ENCODE measurements around the gene ARHGAP19. TPM values are rescaled to one million over a fixed set of nuclear protein-coding genes. Genes with fewer than 3 reads are reported as not detected.

Gene ARHGAP19
- polyA plus RNA-seq, 1 donor, result 17.2 TPM

DNA sequence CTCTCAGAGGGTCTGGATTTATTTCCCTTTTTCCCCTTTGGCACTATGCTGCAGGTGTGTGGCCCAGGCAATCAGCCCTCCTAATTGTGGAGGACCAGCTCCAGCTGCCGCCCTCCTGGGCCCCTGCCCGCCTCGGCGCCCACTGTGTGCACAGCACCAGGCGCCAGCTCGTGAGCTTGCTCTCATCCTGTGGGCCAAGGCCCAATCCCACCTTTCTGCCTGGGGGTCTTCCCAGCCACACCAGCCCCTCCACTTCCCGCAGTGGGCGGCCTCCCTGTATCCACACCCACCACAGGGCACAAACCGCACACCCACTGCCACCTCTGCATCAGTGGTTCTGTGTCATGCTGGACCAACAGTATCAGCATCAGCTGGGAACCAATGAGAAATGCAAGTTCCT is 81.2 kb downstream of the ARHGAP19 start:
- no peak overlapping the region for H3K4me3 ChIP-seq (ENCODE audit: low read length)
- no peaks in the 10 kb centered on the region for H3K36me3 ChIP-seq (ENCODE audit: control insufficient read depth, insufficient read depth, low read length)
- no peak for DNase-seq
- WGBS (ENCODE audit: insufficient coverage, low lambda C conversion rate), result no CpG with 5 or more reads among the region's 9 CpGs
- no peaks in the 10 kb centered on the region for H3K4me1 ChIP-seq (ENCODE audit: control insufficient read depth, insufficient read depth, low read length)
- no peak overlapping the region for H3K27ac ChIP-seq (ENCODE audit: low read length)
- H3K27me3 ChIP-seq (ENCODE audit: control insufficient read depth, insufficient read depth, low read length), result peaks cover 9% of the 10 kb centered on the region
- no peaks in the 10 kb centered on the region for H3K9me3 ChIP-seq (ENCODE audit: control insufficient read depth, low read depth, low read length)

- H3K9me3 ChIP-seq (ENCODE audit: control insufficient read depth, low read depth, low read length), result no peaks in the 10 kb centered on the region
- H3K4me3 ChIP-seq (ENCODE audit: low read length), result no peak overlapping the region
- no peaks in the 10 kb centered on the region for H3K4me1 ChIP-seq (ENCODE audit: control insufficient read depth, insufficient read depth, low read length)
- peak; percentile 42 to 54 for DNase-seq
- no CpG with 5 or more reads among the region's 8 CpGs for WGBS (ENCODE audit: insufficient coverage, low lambda C conversion rate)
- no peak overlapping the region for H3K27ac ChIP-seq (ENCODE audit: low read length)
- peaks cover 9% of the 10 kb centered on the region for H3K27me3 ChIP-seq (ENCODE audit: control insufficient read depth, insufficient read depth, low read length)
- no peaks in the 10 kb centered on the region for H3K36me3 ChIP-seq (ENCODE audit: control insufficient read depth, insufficient read depth, low read length)
Observed at GRCh38 chr10:97210543-97210960, 81.9 kb downstream of the ARHGAP19 start.

DNA sequence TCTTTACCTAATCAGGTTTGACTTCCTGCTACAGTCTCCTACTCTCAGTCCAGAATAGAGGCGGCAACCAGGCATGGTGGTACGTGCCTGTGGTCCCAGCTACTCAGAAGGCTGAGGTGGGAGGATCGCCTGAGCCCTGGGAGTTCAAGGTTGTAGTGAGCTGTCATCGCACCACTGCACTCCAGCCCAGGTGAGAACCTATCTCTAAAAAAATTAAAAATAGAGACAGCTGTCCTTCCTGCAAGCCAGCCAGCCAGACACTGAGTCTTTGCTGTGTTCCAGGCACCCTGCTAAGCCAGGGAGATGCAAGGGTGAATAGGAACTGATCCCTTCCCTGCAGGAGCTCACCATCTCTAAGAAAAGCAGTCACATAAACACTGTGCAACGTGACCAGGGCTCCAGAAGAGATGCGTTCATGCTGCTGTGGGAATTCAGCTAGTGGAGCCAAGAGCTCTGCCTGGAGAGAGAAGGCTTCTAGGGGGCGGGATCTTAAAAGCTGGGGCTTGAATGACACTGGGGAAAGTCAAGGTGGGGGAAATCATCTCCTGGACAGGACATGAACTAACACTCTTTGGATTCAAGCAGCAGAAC is 84.6 kb downstream of the ARHGAP19 start:
- no CpG with 5 or more reads among the region's 7 CpGs for WGBS (ENCODE audit: insufficient coverage, low lambda C conversion rate)

DNA sequence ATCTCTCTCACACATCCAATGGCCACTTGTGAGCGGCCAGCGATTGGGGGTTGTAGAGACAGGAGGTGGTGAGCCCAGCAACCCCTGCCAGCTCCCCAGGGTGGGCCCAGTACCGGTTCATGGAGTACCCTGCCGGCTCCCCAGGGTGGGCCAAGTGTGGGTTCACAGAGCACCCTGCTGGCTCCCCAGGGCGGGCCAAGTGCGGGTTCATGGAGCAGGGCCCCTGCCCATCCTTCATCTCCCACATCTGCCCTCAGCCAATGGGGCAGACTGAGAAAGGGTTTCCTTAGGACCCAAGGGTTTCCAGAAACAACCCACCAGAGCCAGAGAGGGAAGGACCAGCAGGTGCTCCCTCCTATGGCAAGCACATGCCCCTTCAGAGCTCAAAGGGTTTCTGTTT is 85.3 kb downstream of the ARHGAP19 start:
- no peak for DNase-seq
- no peaks in the 10 kb centered on the region for H3K36me3 ChIP-seq (ENCODE audit: control insufficient read depth, insufficient read depth, low read length)
- no CpG with 5 or more reads among the region's 6 CpGs for WGBS (ENCODE audit: insufficient coverage, low lambda C conversion rate)
- no peak overlapping the region for H3K4me3 ChIP-seq (ENCODE audit: low read length)
- no peak overlapping the region for H3K27ac ChIP-seq (ENCODE audit: low read length)
- H3K27me3 ChIP-seq (ENCODE audit: control insufficient read depth, insufficient read depth, low read length), result peaks cover 9% of the 10 kb centered on the region
- no peaks in the 10 kb centered on the region for H3K9me3 ChIP-seq (ENCODE audit: control insufficient read depth, low read depth, low read length)
- no peaks in the 10 kb centered on the region for H3K4me1 ChIP-seq (ENCODE audit: control insufficient read depth, insufficient read depth, low read length)

More for the DNA sequence above, 84.6 kb downstream of the ARHGAP19 start:
- Histone ChIP-seq H3K27ac (ENCODE audit: low read length) (no peak overlapping the region), H3K4me1 (ENCODE audit: control insufficient read depth, insufficient read depth, low read length) (no peaks in the 10 kb centered on the region), H3K36me3 (ENCODE audit: control insufficient read depth, insufficient read depth, low read length) (no peaks in the 10 kb centered on the region), H3K4me3 (ENCODE audit: low read length) (no peak overlapping the region), H3K9me3 (ENCODE audit: control insufficient read depth, low read depth, low read length) (no peaks in the 10 kb centered on the region), H3K27me3 (ENCODE audit: control insufficient read depth, insufficient read depth, low read length) (peaks cover 9% of the 10 kb centered on the region)
- DNase-seq, result no peak

DNA sequence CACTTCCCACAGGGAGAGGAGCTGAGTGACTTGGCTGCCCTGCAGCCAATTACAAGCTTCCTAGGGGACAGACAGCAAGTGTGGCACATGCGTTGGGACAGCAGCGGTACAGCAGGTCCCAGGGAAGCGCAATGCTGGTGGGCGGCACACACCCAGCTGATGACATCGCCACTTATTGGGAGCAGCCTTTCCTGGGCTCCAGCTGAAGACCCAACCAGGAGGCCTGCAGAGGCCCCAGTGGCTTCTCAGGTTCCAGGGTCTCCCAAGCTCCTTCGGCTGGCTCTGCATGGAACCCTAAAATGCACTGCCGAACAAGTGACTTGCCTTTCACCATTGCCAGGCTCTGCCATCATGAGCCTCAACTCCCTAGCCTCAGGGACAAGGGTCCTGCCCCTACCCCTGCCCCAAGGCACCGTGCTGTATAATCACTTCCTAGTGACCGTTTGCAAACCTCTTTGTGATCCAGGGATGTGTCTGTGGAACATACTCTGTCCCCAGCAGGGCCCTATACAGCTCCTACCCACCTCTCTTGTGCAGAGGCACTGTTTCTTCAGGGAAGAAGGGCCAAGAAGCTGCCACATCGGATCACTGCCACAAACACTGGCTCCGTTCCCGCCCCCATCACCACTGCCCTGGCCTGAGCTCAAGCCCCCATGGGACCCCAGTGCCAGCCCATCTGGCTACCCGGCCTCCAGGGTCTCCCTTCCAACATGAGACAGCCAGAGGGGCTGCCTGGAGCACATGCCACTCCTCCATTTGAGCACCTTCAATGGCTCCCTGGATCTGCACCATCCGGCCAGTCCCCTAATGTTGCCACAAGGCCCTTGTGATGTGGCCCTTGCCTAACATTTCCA is 87.4 kb downstream of the ARHGAP19 start:
- Histone ChIP-seq H3K27ac (ENCODE audit: low read length) (no peak overlapping the region), H3K4me1 (ENCODE audit: control insufficient read depth, insufficient read depth, low read length) (no peaks in the 10 kb centered on the region), H3K27me3 (ENCODE audit: control insufficient read depth, insufficient read depth, low read length) (peaks cover 11% of the 10 kb centered on the region), H3K9me3 (ENCODE audit: control insufficient read depth, low read depth, low read length) (no peaks in the 10 kb centered on the region), H3K4me3 (ENCODE audit: low read length) (no peak overlapping the region), H3K36me3 (ENCODE audit: control insufficient read depth, insufficient read depth, low read length) (no peaks in the 10 kb centered on the region)
- no peak for DNase-seq
- 80% methylated on average over 1 of the region's 14 CpGs for WGBS (ENCODE audit: insufficient coverage, low lambda C conversion rate)

GRCh38 chr10:97203220-97203619 is 89.2 kb downstream of the ARHGAP19 start:
- H3K9me3 ChIP-seq (ENCODE audit: control insufficient read depth, low read depth, low read length), result no peaks in the 10 kb centered on the region

GRCh38 chr10:97200616-97201015 is 91.8 kb downstream of the ARHGAP19 start:
- Histone ChIP-seq H3K27me3 (ENCODE audit: control insufficient read depth, insufficient read depth, low read length) (peaks cover 26% of the 10 kb centered on the region), H3K27ac (ENCODE audit: low read length) (no peak overlapping the region), H3K4me1 (ENCODE audit: control insufficient read depth, insufficient read depth, low read length) (peaks cover 3% of the 10 kb centered on the region), H3K4me3 (ENCODE audit: low read length) (no peak overlapping the region), H3K9me3 (ENCODE audit: control insufficient read depth, low read depth, low read length) (no peaks in the 10 kb centered on the region), H3K36me3 (ENCODE audit: control insufficient read depth, insufficient read depth, low read length) (no peaks in the 10 kb centered on the region)
- no peak for DNase-seq
- no CpG with 5 or more reads among the region's 6 CpGs for WGBS (ENCODE audit: insufficient coverage, low lambda C conversion rate)

More at GRCh38 chr10:97203220-97203619, 89.2 kb downstream of the ARHGAP19 start:
- no CpG with 5 or more reads among the region's 7 CpGs for WGBS (ENCODE audit: insufficient coverage, low lambda C conversion rate)
- H3K27me3 ChIP-seq (ENCODE audit: control insufficient read depth, insufficient read depth, low read length), result peaks cover 16% of the 10 kb centered on the region
- no peak overlapping the region for H3K27ac ChIP-seq (ENCODE audit: low read length)
- H3K4me3 ChIP-seq (ENCODE audit: low read length), result no peak overlapping the region
- no peaks in the 10 kb centered on the region for H3K36me3 ChIP-seq (ENCODE audit: control insufficient read depth, insufficient read depth, low read length)
- H3K4me1 ChIP-seq (ENCODE audit: control insufficient read depth, insufficient read depth, low read length), result no peaks in the 10 kb centered on the region
- DNase-seq, result no peak

GRCh38 chr10:97199152-97199551 is 93.3 kb downstream of the ARHGAP19 start:
- DNase-seq, result no peak
- peaks cover 32% of the 10 kb centered on the region for H3K27me3 ChIP-seq (ENCODE audit: control insufficient read depth, insufficient read depth, low read length)

GRCh38 chr10:97197030-97197500 is 95.4 kb downstream of the ARHGAP19 start:
- no peaks in the 10 kb centered on the region for H3K9me3 ChIP-seq (ENCODE audit: control insufficient read depth, low read depth, low read length)
- no peak for DNase-seq
- H3K4me3 ChIP-seq (ENCODE audit: low read length), result no peak overlapping the region
- no peaks in the 10 kb centered on the region for H3K36me3 ChIP-seq (ENCODE audit: control insufficient read depth, insufficient read depth, low read length)
- peaks cover 35% of the 10 kb centered on the region for H3K27me3 ChIP-seq (ENCODE audit: control insufficient read depth, insufficient read depth, low read length)
- no CpG with 5 or more reads among the region's 7 CpGs for WGBS (ENCODE audit: insufficient coverage, low lambda C conversion rate)
- H3K27ac ChIP-seq (ENCODE audit: low read length), result no peak overlapping the region
- H3K4me1 ChIP-seq (ENCODE audit: control insufficient read depth, insufficient read depth, low read length), result peaks cover 3% of the 10 kb centered on the region

More at GRCh38 chr10:97199152-97199551, 93.3 kb downstream of the ARHGAP19 start:
- Histone ChIP-seq H3K4me3 (ENCODE audit: low read length) (no peak overlapping the region), H3K36me3 (ENCODE audit: control insufficient read depth, insufficient read depth, low read length) (no peaks in the 10 kb centered on the region), H3K27ac (ENCODE audit: low read length) (no peak overlapping the region), H3K9me3 (ENCODE audit: control insufficient read depth, low read depth, low read length) (no peaks in the 10 kb centered on the region), H3K4me1 (ENCODE audit: control insufficient read depth, insufficient read depth, low read length) (peaks cover 3% of the 10 kb centered on the region)
- no CpG with 5 or more reads among the region's 3 CpGs for WGBS (ENCODE audit: insufficient coverage, low lambda C conversion rate)

DNA sequence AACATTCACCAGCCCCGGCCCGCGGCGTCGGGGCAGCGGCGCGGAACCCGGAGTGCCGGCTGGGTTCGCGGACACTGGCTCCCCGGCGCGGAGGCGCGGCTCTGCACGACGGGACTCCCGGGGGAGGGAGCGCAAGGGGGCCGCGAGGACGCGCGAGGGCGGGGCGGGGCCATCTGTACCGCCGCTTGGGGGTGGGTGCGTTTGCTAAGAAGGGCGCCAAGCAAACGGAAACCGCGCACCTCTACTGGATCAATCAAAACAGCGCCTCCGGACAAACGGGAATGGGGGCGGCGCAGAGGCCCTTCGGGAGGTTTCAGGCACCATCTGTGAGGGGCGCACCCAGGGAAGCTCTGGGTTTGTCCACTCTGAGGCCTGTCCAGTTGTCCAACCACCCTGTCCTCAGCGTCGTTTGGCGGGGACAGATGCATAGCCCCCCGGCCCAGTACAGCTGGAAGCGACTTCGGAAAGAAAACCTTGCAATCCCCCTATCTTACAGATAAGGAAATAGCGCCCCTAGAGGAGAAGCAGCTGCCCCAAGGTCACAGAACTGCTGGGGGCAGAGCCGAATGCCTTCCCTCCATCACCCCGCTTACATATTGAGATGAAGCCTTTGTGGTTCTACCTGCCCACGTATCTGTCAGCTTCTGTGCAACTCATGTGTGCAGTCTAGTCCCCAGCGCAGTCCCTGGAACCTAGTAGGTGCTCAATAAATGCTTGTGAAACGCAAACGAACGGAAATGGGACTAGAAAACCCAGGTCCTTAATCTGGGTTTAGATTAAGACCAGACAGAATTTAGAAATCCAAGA is 96.0 kb downstream of the ARHGAP19 start:
- Histone ChIP-seq H3K27ac (ENCODE audit: low read length) (no peak overlapping the region), H3K27me3 (ENCODE audit: control insufficient read depth, insufficient read depth, low read length) (peaks cover 37% of the 10 kb centered on the region), H3K36me3 (ENCODE audit: control insufficient read depth, insufficient read depth, low read length) (no peaks in the 10 kb centered on the region), H3K9me3 (ENCODE audit: control insufficient read depth, low read depth, low read length) (no peaks in the 10 kb centered on the region), H3K4me1 (ENCODE audit: control insufficient read depth, insufficient read depth, low read length) (peaks cover 3% of the 10 kb centered on the region), H3K4me3 (ENCODE audit: low read length) (peak overlapping the region; percentile 45)
- peak; percentile 38 to 60 for DNase-seq
- WGBS (ENCODE audit: insufficient coverage, low lambda C conversion rate), result no CpG with 5 or more reads among the region's 56 CpGs

All from large intestine (tissue), 3 donors.